Left lobe of liver (tissue), 2 donors: ENCODE measurements around the gene MXRA8. TPM values are rescaled to one million over a fixed set of nuclear protein-coding genes. Genes with fewer than 3 reads are reported as not detected.
"Not testable (repeated sequence)": the region's sequence is repeated elsewhere in the genome, so short reads cannot be mapped to it uniquely, and the experiment has no call there.

Source experiments
- ATAC-seq: fragments of 200-7000 bp; cut with Tn5 transposase; one replicate; pipeline ENCODE4 v1.9.1; 2020; ENCODE audit warnings: mild to moderate bottlenecking, moderate library complexity
- DNase-seq: peaks from one replicate; pipeline ENCODE4 v3.0.0-alpha.2; 2020; ENCODE audit warnings: low spot score
- total RNA-seq: library from RNA; stranded (reverse); gene quantifications from one replicate; pipeline ENCODE4 v1.2.1, GENCODE V29; 2021
- donor health status: DM: no; HTN: no; CAD: no; lungs with moderate emphysema.
- donor health status: DM: no; HTN: yes; CAD: no.

MXRA8 gene
- total RNA-seq, 1 donor from 2014 or later: 4.5 TPM

GRCh38 chr1:1393428-1393827 is 35.1 kb upstream of the MXRA8 start:
- ATAC-seq: no peak
- DNase-seq: no peak

GRCh38 chr1:1393014-1393413 is 34.7 kb upstream of the MXRA8 start:
- ATAC-seq: no peak
- no peak for DNase-seq

GRCh38 chr1:1391225-1391624 is 32.9 kb upstream of the MXRA8 start:
- no peak for ATAC-seq
- DNase-seq: no peak

GRCh38 chr1:1390675-1391074 is 32.3 kb upstream of the MXRA8 start:
- DNase-seq (no peak), ATAC-seq (no peak)

- ATAC-seq (no peak), DNase-seq (no peak)
Observed at GRCh38 chr1:1388078-1388472, 29.7 kb upstream of the MXRA8 start.

GRCh38 chr1:1387098-1388077 is 29.0 kb upstream of the MXRA8 start:
- ATAC-seq (no peak), DNase-seq (no peak)

- ATAC-seq (no peak), DNase-seq (no peak)
Observed at GRCh38 chr1:1385931-1386330, 27.6 kb upstream of the MXRA8 start.

GRCh38 chr1:1385339-1385738 is 27.0 kb upstream of the MXRA8 start:
- DNase-seq, ATAC-seq: not testable (repeated sequence)

- DNase-seq (no peak), ATAC-seq (no peak)
Observed at GRCh38 chr1:1381294-1381693, 22.9 kb upstream of the MXRA8 start.

- DNase-seq (no peak), ATAC-seq (no peak)
Observed at GRCh38 chr1:1380860-1381259, 22.5 kb upstream of the MXRA8 start.

GRCh38 chr1:1377540-1378205 is 19.3 kb upstream of the MXRA8 start:
- ATAC-seq (no peak), DNase-seq (no peak)

GRCh38 chr1:1376551-1377226 is 18.3 kb upstream of the MXRA8 start:
- no peak for ATAC-seq
- no peak for DNase-seq

- peak; percentile 91 for ATAC-seq
- peak; percentile 99 for DNase-seq
Observed at GRCh38 chr1:1374929-1375662, 16.7 kb upstream of the MXRA8 start, which contains the start of gene AURKAIP1. AURKAIP1 (minus strand) TSS chr1:1375207; CDS start chr1:1374756, 451 bp downstream.

- no peak for DNase-seq
- ATAC-seq: peak; percentile 3
Observed at GRCh38 chr1:1374589-1374928, 16.2 kb upstream of the MXRA8 start.

- DNase-seq: no peak
- ATAC-seq: no peak
Observed at GRCh38 chr1:1373815-1374588, 15.6 kb upstream of the MXRA8 start.

- DNase-seq: no peak
- no peak for ATAC-seq
Observed at GRCh38 chr1:1373051-1373814, 14.9 kb upstream of the MXRA8 start.

- ATAC-seq (peak; percentile 52), DNase-seq (no peak)
Observed at GRCh38 chr1:1371746-1372711, 13.7 kb upstream of the MXRA8 start.

GRCh38 chr1:1371364-1371745 is 13.0 kb upstream of the MXRA8 start:
- no peak for DNase-seq
- ATAC-seq: no peak
